ENCODE measurements around the gene RHBG. TPM values are rescaled to one million over a fixed set of nuclear protein-coding genes. Genes with fewer than 3 reads are reported as not detected.
"Not testable (repeated sequence)": the region's sequence is repeated elsewhere in the genome, so short reads cannot be mapped to it uniquely, and the experiment has no call there.

RHBG gene
- total and polyA plus RNA-seq, 2 donors from 2014 or later = 4.2 to 61.9 TPM

GRCh38 chr1:156366378-156367166 is 2.4 kb upstream of the RHBG start:
- FAIRE-seq (no peak), DNase-seq (no peak)
- peak overlapping the region; percentile 46 to 77 for H3K27ac ChIP-seq (ENCODE audit: low read depth in 2 of 2, low read length in 2 of 2)
- H3K9me3 ChIP-seq (ENCODE audit: control insufficient read depth in 2 of 3, insufficient read depth in 1 of 3, low read length in 3 of 3) = no peaks in the 10 kb centered on the region
- H3K27me3 ChIP-seq (ENCODE audit: control insufficient read depth, insufficient read depth, low read length) = peaks cover 2% of the 10 kb centered on the region
- no peak overlapping the region for H3K9ac ChIP-seq (ENCODE audit: low read length in 3 of 3)
- H3K36me3 ChIP-seq (ENCODE audit: control insufficient read depth in 2 of 3, insufficient read depth in 3 of 3, low read length in 3 of 3) = no peaks in the 10 kb centered on the region
- no peak overlapping the region for H3K4me3 ChIP-seq (ENCODE audit: low read length in 3 of 3)
- no peak for TF ChIP-seq CTCF (IDR thresholded peaks at IDR 0.05; ENCODE audit: borderline replicate concordance, extremely low read depth, insufficient read depth)
- peaks cover 0 to 15% (median 13%) of the 10 kb centered on the region in 3 donors for H3K4me1 ChIP-seq (ENCODE audit: control insufficient read depth in 2 of 3, insufficient read depth in 2 of 3, low read depth in 1 of 3, low read length in 3 of 3)
- intact Hi-C loops (cut with DNase I) = no loop called here

- Histone ChIP-seq H3K9me3 (ENCODE audit: control insufficient read depth in 2 of 3, insufficient read depth in 1 of 3, low read length in 3 of 3) (no peaks in the 10 kb centered on the region), H3K27ac (ENCODE audit: low read depth in 2 of 2, low read length in 2 of 2) (peak overlapping the region; percentile 55 to 70), H3K36me3 (ENCODE audit: control insufficient read depth in 2 of 3, insufficient read depth in 3 of 3, low read length in 3 of 3) (no peaks in the 10 kb centered on the region), H3K4me3 (ENCODE audit: low read length in 3 of 3) (peak overlapping the region in 1 of 3 donors; percentile 17), H3K9ac (ENCODE audit: low read length in 3 of 3) (peak overlapping the region in 1 of 3 donors; percentile 19), H3K4me1 (ENCODE audit: control insufficient read depth in 2 of 3, insufficient read depth in 2 of 3, low read depth in 1 of 3, low read length in 3 of 3) (peaks cover 0 to 15% (median 13%) of the 10 kb centered on the region in 3 donors), H3K27me3 (ENCODE audit: control insufficient read depth, insufficient read depth, low read length) (peaks cover 2% of the 10 kb centered on the region)
- FAIRE-seq (no peak), DNase-seq (no peak)
- intact Hi-C loops (cut with DNase I) = no loop called here
- no peak for TF ChIP-seq CTCF (IDR thresholded peaks at IDR 0.05; ENCODE audit: borderline replicate concordance, extremely low read depth, insufficient read depth)
Measured at GRCh38 chr1:156367383-156368156, 1.4 kb upstream of the RHBG start.

GRCh38 chr1:156368157-156368658 is 803 bp upstream of the RHBG start:
- H3K27ac ChIP-seq (ENCODE audit: low read depth in 2 of 2, low read length in 2 of 2) = peak overlapping the region; percentile 32 to 70
- H3K36me3 ChIP-seq (ENCODE audit: control insufficient read depth in 2 of 3, insufficient read depth in 3 of 3, low read length in 3 of 3) = no peaks in the 10 kb centered on the region
- intact Hi-C loops (cut with DNase I) = no loop called here
- FAIRE-seq = no peak
- peaks cover 2% of the 10 kb centered on the region for H3K27me3 ChIP-seq (ENCODE audit: control insufficient read depth, insufficient read depth, low read length)
- TF ChIP-seq CTCF (IDR thresholded peaks at IDR 0.05; ENCODE audit: borderline replicate concordance, extremely low read depth, insufficient read depth) = no peak
- DNase-seq = peak in 2 of 5 donors; percentile 32 to 50
- H3K4me3 ChIP-seq (ENCODE audit: low read length in 3 of 3) = peak overlapping the region in 1 of 3 donors; percentile 17
- H3K9me3 ChIP-seq (ENCODE audit: control insufficient read depth in 2 of 3, insufficient read depth in 1 of 3, low read length in 3 of 3) = no peaks in the 10 kb centered on the region
- H3K4me1 ChIP-seq (ENCODE audit: control insufficient read depth in 2 of 3, insufficient read depth in 2 of 3, low read depth in 1 of 3, low read length in 3 of 3) = peaks cover 0 to 15% (median 13%) of the 10 kb centered on the region in 3 donors
- peak overlapping the region in 1 of 3 donors; percentile 19 for H3K9ac ChIP-seq (ENCODE audit: low read length in 3 of 3)

GRCh38 chr1:156369685-156370286 is 775 bp downstream of the RHBG start:
- Histone ChIP-seq H3K27ac (ENCODE audit: low read depth in 2 of 2, low read length in 2 of 2) (peak overlapping the region; percentile 74 to 88), H3K4me3 (ENCODE audit: low read length in 3 of 3) (peak overlapping the region; percentile 49 to 78 (median 64)), H3K9ac (ENCODE audit: low read length in 3 of 3) (peak overlapping the region in 2 of 3 donors; percentile 68 to 81), H3K4me1 (ENCODE audit: control insufficient read depth in 2 of 3, insufficient read depth in 2 of 3, low read depth in 1 of 3, low read length in 3 of 3) (peaks cover 0 to 13% (median 10%) of the 10 kb centered on the region in 3 donors)
- H3K9me3 ChIP-seq (ENCODE audit: control insufficient read depth in 2 of 3, insufficient read depth in 1 of 3, low read length in 3 of 3); DNase-seq; intact Hi-C loops (cut with DNase I); H3K36me3 ChIP-seq (ENCODE audit: control insufficient read depth in 2 of 3, insufficient read depth in 3 of 3, low read length in 3 of 3); FAIRE-seq; H3K27me3 ChIP-seq (ENCODE audit: control insufficient read depth, insufficient read depth, low read length): not testable (repeated sequence)

Measured in kidney (tissue), 14 donors.